ENCODE results near the gene MMEL1.

- no peak for TF ChIP-seq CTCF (IDR thresholded peaks at IDR 0.05)
- no peak for TF ChIP-seq POLR2A (IDR thresholded peaks at IDR 0.05; ENCODE audit: low read depth)
Measured at GRCh38 chr1:2627746-2628145, 5.1 kb downstream of the MMEL1 start.
